ENCODE data around the gene TMEM231. TPM values are rescaled to one million over a fixed set of nuclear protein-coding genes. Genes with fewer than 3 reads are reported as not detected.

Gene TMEM231
- total and polyA plus RNA-seq, 9 of the 15 experiments (the other 6 are each of a cell fraction or from before 2014, with no cell fraction given), result 1.6 to 27.6 (median 9.1) TPM

DNA sequence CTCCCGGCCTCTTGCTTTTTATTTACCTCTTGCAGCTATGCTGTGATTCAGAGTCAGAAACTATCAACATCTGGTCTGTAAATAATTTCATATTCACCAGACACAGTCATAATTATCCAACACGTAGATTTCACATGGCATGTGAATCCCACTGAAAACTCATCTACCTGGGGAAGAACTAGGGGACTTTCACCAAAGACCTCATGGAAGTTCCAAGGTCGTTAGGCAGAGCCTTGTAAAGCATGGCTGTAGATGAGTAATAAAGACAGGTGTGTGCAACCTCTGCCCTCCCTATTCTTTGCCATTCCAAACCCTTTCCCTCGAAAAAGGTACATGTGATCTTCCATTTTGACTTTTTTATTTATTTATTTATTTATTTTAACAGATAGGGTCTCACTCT lies 18.3 kb downstream of the TMEM231 start:
- WGBS (ENCODE audit: insufficient coverage, low coverage, missing lambda C conversion rate), result 26% methylated on average over 4 of the region's 4 CpGs
- Histone ChIP-seq H3K4me2 (ENCODE audit: insufficient read depth, low read length) (no peak overlapping the region), H3K4me3 (no peak overlapping the region), H3K4me1 (replicated peaks in 1 of 2; ENCODE audit: control insufficient read depth in 2 of 2, insufficient read depth in 2 of 2, low read length in 2 of 2) (peaks cover 0 to 10% of the 10 kb centered on the region in 2 experiments; a peak in 1 of 5 replicates), H3K36me3 (ENCODE audit: control insufficient read depth, insufficient read depth, low read length) (no peaks in the 10 kb centered on the region; the same call in 2 of the 3 replicates), H3K79me2 (ENCODE audit: control insufficient read depth, insufficient read depth, low read length) (no peaks in the 10 kb centered on the region), H3K27ac (ENCODE audit: extremely low read depth, low read depth, low read length) (no peak overlapping the region), H3K9me3 (replicated peaks; ENCODE audit: control insufficient read depth, insufficient read depth, low read depth, low read length) (no peaks in the 10 kb centered on the region), H3K9me1 (ENCODE audit: control insufficient read depth, insufficient read depth, low read length) (no peaks in the 10 kb centered on the region), H3K9ac (ENCODE audit: insufficient read depth in 1 of 2, low read depth in 2 of 2, low read length in 2 of 2) (no peak overlapping the region), H2AFZ (ENCODE audit: low read depth, low read length) (no peak overlapping the region), H3K27me3 (ENCODE audit: control insufficient read depth in 2 of 2, insufficient read depth in 2 of 2, low read length in 2 of 2) (peaks cover 5 to 22% of the 10 kb centered on the region in 2 experiments; a peak in 3 of 5 replicates), H4K20me1 (replicated peaks; ENCODE audit: control insufficient read depth, insufficient read depth, low read length) (no peaks in the 10 kb centered on the region)
- BruUV-seq (replicated peaks), result no TSS peak
- no peak for TF ChIP-seq NFE2L1 (tag; IDR thresholded peaks at IDR 0.05; ENCODE audit: borderline replicate concordance, low read depth)
- no peak for TF ChIP-seq KLF1 (tag; IDR thresholded peaks at IDR 0.05)
- TF ChIP-seq, protein P1, sequence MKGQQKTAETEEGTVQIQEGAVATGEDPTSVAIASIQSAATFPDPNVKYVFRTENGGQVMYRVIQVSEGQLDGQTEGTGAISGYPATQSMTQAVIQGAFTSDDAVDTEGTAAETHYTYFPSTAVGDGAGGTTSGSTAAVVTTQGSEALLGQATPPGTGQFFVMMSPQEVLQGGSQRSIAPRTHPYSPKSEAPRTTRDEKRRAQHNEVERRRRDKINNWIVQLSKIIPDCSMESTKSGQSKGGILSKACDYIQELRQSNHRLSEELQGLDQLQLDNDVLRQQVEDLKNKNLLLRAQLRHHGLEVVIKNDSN (CRISPR knock-in tag; IDR thresholded peaks at IDR 0.05), result no peak
- POLR2A ChIA-PET, result interaction anchor here (0.7 kb wide), 1 partner anchor 16 kb away, joined by 4 read pairs; no protein-coding TSS in a partner anchor
- ATAC-seq (no peak), DNase-seq (ENCODE audit: extremely low read depth in 1 of 4, low spot score in 3 of 4) (no peak), FAIRE-seq (no peak)
- CTCF ChIA-PET (ENCODE audit: low intra/inter-chr PET ratio), result no interaction called here
- intact Hi-C loops (cut with micrococcal nuclease), result no loop called here
- in situ Hi-C loops (cut with MboI), result no loop called here

DNA sequence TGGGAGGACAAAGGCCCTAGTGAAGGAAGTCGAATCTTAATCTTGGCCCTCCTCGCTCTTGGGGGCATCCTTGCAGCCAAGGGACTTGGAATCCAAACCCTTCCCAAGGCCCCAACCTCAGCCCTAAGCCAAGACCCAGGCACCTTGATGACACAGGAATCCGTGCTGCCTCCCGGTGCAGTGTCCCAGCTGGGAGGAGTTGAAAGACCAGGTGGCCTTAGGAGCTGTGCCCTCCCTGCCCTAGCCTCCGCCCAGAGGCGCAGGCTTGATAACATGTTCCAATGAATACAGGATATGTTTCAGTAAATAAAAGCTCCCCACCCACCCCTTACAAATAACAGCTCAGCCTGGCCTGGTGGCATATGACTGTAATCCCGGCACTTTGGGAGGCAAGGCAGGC lies 20.2 kb downstream of the TMEM231 start, which contains the start of gene CHST5:
TSS of gene CHST5 (minus strand) at position 208 of the 400 bp plus-strand sequence. CDS start 5,724 bp downstream, outside the sequence.
- 40% methylated on average over 7 of the region's 7 CpGs for WGBS (ENCODE audit: insufficient coverage, low coverage, missing lambda C conversion rate)
- H3K9me3 ChIP-seq (replicated peaks; ENCODE audit: control insufficient read depth, insufficient read depth, low read depth, low read length), result no peaks in the 10 kb centered on the region
- peaks cover 17 to 38% of the 10 kb centered on the region in 2 experiments for H3K27me3 ChIP-seq (ENCODE audit: control insufficient read depth in 2 of 2, insufficient read depth in 2 of 2, low read length in 2 of 2)
- H3K79me2 ChIP-seq (ENCODE audit: control insufficient read depth, insufficient read depth, low read length), result no peaks in the 10 kb centered on the region
- FAIRE-seq, result no peak
- ATAC-seq, result no peak
- H3K9me1 ChIP-seq (ENCODE audit: control insufficient read depth, insufficient read depth, low read length), result no peaks in the 10 kb centered on the region
- H2AFZ ChIP-seq (ENCODE audit: low read depth, low read length), result no peak within 1 kb of the TSS
- no TSS peak for BruUV-seq (replicated peaks)
- H3K4me3 ChIP-seq, result no peak within 1 kb of the TSS
- H3K4me1 ChIP-seq (replicated peaks in 1 of 2; ENCODE audit: control insufficient read depth in 2 of 2, insufficient read depth in 2 of 2, low read length in 2 of 2), result peaks cover 0 to 10% of the 10 kb centered on the region in 2 experiments; a peak in 1 of 5 replicates
- CTCF ChIA-PET (ENCODE audit: low intra/inter-chr PET ratio), result no interaction called here
- H3K36me3 ChIP-seq (ENCODE audit: control insufficient read depth, insufficient read depth, low read length), result no peaks in the 10 kb centered on the region
- peak within 1 kb of the TSS in 1 of 2 experiments; percentile 56; a peak in 1 of 4 replicates for H3K9ac ChIP-seq (ENCODE audit: insufficient read depth in 1 of 2, low read depth in 2 of 2, low read length in 2 of 2)
- peaks cover 4% of the 10 kb centered on the region; the same call in 1 of the 2 replicates for H4K20me1 ChIP-seq (replicated peaks; ENCODE audit: control insufficient read depth, insufficient read depth, low read length)
- in situ Hi-C loops (cut with MboI) (no loop called here), intact Hi-C loops (cut with micrococcal nuclease) (no loop called here)
- DNase-seq (ENCODE audit: extremely low read depth in 1 of 4, low spot score in 3 of 4), result no peak
- TF ChIP-seq ZC3H4 (CRISPR knock-in tag; IDR thresholded peaks at IDR 0.05; ENCODE audit: borderline replicate concordance) (no peak), RBM39 (optimal IDR thresholded peaks at IDR 0.05; ENCODE audit: low read depth, low read length) (no peak), PHTF2 (CRISPR knock-in tag; IDR thresholded peaks at IDR 0.05) (no peak), JUN (IDR thresholded peaks at IDR 0.05; ENCODE audit: borderline replicate concordance, low read depth, low read length) (no peak), JUN (CRISPR knock-in tag; IDR thresholded peaks at IDR 0.05; ENCODE audit: borderline replicate concordance) (no peak), MECOM (CRISPR knock-in tag; IDR thresholded peaks at IDR 0.05) (no peak), ZBTB17 (CRISPR knock-in tag; IDR thresholded peaks at IDR 0.05) (no peak), MTA2 (IDR thresholded peaks at IDR 0.05; ENCODE audit: low read depth) (no peak), ZNF253 (CRISPR knock-in tag; conservative IDR thresholded peaks at IDR 0.05) (no peak), IRF2 (CRISPR knock-in tag; IDR thresholded peaks at IDR 0.05) (no peak), KAT2B (IDR thresholded peaks at IDR 0.05; ENCODE audit: low read depth, low read length) (no peak)
- TF ChIP-seq, protein P2, sequence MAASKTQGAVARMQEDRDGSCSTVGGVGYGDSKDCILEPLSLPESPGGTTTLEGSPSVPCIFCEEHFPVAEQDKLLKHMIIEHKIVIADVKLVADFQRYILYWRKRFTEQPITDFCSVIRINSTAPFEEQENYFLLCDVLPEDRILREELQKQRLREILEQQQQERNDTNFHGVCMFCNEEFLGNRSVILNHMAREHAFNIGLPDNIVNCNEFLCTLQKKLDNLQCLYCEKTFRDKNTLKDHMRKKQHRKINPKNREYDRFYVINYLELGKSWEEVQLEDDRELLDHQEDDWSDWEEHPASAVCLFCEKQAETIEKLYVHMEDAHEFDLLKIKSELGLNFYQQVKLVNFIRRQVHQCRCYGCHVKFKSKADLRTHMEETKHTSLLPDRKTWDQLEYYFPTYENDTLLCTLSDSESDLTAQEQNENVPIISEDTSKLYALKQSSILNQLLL (CRISPR knock-in tag; IDR thresholded peaks at IDR 0.05; ENCODE audit: borderline replicate concordance), result no peak
- no peak within 1 kb of the TSS for H3K4me2 ChIP-seq (ENCODE audit: insufficient read depth, low read length)
- POLR2A ChIA-PET, result interaction anchor here (0.6 to 5.1 kb wide), 4 partner anchors 9 to 1225 kb away, joined by 3 to 27 read pairs (median 6); no protein-coding TSS in a partner anchor
- H3K27ac ChIP-seq (ENCODE audit: extremely low read depth, low read depth, low read length), result no peak within 1 kb of the TSS
